LoVo (cell line): Measurements from ENCODE around the gene MACF1.
"Not testable (repeated sequence)": the region's sequence is repeated elsewhere in the genome, so short reads cannot be mapped to it uniquely, and the experiment has no call there.

Experiments used
- DNase-seq: peaks from one replicate; pipeline ENCODE4 v3.0.0-alpha.2; 2016; ENCODE audit warnings: low spot score

The MACF1 gene, protein sequence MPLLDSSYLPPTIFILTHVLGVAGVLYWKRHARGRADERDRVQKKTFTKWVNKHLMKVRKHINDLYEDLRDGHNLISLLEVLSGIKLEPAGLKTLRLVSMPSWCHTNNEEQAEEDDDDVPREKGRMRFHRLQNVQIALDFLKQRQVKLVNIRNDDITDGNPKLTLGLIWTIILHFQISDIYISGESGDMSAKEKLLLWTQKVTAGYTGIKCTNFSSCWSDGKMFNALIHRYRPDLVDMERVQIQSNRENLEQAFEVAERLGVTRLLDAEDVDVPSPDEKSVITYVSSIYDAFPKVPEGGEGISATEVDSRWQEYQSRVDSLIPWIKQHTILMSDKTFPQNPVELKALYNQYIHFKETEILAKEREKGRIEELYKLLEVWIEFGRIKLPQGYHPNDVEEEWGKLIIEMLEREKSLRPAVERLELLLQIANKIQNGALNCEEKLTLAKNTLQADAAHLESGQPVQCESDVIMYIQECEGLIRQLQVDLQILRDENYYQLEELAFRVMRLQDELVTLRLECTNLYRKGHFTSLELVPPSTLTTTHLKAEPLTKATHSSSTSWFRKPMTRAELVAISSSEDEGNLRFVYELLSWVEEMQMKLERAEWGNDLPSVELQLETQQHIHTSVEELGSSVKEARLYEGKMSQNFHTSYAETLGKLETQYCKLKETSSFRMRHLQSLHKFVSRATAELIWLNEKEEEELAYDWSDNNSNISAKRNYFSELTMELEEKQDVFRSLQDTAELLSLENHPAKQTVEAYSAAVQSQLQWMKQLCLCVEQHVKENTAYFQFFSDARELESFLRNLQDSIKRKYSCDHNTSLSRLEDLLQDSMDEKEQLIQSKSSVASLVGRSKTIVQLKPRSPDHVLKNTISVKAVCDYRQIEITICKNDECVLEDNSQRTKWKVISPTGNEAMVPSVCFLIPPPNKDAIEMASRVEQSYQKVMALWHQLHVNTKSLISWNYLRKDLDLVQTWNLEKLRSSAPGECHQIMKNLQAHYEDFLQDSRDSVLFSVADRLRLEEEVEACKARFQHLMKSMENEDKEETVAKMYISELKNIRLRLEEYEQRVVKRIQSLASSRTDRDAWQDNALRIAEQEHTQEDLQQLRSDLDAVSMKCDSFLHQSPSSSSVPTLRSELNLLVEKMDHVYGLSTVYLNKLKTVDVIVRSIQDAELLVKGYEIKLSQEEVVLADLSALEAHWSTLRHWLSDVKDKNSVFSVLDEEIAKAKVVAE (N-terminal part only)

DNA sequence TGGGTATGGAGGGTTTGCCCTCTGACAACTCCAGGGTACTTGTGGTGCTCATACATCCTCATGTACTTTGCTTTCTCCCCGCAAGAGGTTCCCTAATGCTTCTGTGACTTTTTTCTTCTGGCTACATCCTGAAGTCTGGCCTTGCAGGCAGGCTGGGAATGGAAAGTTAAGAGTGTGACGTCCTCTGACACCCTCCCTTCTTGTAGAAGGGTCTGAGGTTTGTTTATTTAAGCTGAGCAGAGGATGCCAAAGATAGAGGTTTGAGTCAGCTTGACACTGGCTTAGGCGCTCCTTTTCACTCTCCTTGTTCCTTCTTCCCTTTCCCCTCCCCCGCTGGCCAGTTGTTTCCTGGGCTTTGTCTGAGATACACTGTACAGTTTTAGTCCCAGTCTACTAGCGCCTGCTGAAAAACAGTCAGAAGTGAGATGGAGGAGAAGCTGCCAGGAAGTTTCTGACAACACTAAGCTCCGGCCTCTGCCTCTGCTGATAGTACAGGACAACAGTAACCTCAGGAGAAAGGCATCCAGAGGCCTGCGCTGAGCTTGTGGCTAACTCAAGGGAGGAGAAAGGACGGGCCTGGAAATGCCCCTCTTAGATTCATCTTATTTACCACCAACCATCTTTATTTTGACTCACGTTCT, at the start of gene MACF1:
TSS of gene MACF1 (plus strand) at position 255 of the 641 bp plus-strand sequence. CDS start at position 583, 328 bp downstream.
- DNase-seq = no peak

DNA sequence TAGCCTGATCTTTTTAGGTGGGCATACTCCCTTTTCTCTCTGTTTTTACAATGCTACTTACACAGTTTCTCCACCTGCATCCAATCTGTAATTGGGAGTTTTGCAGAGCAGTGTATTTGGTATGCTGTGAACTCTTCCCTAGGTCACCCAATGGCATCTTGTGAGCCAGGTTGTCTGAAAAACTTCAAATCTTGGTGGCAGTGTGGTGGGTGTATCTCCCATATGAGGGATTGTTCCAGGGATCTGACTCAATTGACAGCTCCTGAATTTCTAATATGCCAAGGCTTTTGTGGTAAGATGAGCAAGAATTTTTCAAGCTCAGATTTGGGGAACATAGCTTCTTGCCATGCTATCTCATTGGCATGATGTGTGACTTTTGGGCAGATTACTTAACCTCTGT, 47.2 kb upstream of the MACF1 start:
- no peak for DNase-seq

DNA sequence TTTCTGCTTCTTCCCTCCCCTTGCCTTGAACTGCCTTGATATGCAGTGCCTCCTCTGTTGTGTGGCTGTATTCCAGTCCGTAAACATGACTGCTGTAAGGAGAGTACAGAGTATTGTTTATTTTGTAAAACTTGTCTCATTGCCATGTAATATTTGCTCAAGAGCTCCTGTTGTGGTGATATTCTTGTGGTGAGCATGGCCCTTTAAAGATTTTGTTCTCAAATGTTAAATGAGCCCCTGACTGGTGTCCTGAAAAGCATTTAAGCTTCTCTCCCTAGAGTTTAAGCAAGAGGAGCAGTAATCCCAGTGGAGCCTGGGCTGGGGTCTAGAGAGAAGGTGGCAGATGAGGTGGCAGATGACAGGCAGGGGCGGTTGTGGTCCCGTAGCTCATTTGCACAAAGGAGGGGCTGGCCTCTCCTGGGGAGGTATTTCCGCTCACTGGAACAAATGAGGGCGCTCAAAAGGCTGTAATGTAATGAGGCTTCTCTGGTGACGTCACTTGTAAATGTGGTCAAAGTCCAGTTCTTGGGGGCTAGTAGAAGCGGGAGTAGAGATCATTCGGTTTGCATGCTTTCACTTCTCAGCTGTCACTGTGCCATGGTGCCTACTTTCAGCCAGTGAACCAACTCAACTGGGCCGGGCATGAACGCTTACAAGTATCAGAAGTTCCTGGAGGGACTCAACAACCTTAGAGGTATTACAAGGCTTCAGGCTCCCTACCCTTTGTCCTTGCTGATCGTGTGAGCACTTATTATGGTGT, 46.0 kb upstream of the MACF1 start:
- peak; percentile 90 for DNase-seq

DNA sequence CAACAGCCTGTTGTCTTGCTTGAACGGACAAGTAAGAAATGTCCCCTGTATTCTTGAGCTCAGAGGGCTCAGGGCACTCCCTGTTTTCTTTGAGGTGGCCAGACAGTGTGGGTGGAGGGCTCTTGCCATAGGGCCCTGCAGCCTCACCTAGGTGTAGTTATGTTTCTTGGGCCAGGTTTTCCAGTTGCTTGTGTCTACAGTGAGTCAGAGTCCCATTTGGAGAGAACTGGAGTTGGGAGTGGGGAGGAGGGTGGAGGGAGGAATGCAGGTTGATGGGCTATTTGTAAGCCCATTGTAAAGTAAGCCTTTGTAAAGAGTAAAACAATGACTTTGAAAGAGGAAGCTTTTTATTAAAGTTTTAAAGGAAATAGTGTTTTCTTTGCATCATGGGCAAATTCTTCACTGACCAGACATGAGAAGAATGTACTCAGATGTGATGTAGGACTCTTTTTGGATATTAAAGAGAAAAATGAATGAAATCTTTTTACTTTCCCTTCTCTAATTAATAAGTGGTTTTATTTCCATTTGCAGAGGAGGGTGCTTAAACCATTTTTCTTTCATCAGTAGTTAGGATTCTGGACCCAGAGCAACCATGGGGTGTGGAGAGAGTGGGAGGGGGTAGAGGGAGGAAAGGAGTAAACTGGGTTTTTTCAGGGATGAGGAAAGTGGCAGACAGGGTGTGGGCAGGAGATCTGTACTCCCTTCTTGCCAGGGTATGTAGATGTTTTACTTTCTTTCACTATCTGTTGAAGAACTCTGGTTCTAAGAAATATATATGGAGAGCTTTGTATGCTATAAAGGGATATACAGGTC, 45.1 kb upstream of the MACF1 start:
- DNase-seq = peak; percentile 70

DNA sequence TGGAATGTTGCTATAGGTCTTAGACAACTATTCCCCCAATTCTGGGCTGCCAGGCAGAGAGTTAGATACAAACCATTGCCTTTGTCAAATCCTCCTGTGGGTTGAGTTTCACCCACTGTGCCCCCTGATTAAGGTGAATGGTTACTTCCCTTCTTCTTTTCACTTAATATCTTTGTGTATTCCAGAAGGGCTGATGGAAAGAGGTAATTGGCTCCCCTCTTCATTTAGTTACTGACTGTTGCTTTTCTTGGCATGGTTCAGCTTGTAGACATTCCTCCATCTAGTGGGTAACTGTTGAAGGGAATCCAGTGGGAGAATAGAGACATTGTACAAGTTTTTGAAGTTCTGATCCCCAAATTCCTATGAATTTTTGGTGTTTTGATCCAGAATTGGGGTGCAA, 43.8 kb upstream of the MACF1 start:
- no peak for DNase-seq

DNA sequence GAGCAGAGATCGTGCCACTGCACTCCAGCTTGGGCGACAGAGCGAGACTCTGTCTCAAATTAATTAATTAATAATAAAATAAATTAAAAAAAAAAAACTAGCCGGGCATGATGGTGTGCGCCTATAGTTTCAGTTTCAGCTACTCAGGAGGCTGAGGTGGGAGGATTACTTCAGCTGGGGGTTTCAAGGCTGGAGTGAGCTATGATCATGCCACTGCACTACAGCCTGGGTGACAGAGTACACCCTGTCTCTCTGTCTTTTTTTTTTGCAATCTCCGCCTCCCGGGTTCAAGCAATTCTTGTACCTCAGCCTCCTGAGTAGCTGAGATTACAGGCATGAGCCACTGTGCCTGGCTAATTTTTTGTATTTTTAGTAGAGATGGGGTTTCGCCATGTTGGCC, 42.7 kb upstream of the MACF1 start:
- DNase-seq = not testable (repeated sequence)

DNA sequence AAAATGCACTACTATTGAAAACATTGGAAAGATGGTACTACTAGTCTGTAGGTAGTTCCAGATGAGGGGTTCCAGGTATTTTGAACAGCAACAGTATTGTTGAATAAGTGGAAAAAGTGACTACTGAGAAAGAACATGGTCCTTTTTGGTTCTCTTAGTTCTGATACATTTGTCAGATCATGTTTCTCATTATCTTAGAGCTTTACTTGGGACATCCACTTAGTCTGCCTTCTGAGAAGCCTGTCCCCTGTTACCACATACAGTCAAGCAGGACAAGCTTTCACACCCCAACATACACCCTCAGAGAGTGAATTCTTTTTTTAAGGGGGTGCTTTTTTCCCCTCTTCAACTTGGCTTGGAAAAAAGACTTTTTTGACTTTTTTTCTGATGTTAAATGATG, 41.0 kb upstream of the MACF1 start:
- no peak for DNase-seq

DNA sequence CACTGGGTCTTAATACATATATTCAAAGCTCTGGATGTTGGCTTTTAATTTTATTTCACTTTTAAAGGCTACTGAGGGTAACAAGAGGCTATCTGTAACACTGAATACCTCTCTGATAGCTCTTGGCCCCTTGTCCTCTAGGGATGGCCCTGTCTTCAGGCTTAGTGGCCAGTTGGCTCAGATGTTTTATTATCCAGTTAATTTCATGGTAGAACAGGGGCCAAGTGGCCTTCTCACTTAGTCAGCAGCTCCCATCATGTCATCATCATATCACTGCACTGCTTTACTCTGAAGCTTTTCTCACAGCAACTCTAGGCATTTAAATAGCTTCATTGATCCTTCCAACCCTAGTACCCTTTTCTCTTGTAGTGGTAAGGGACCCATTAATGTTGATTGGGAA, 40.2 kb upstream of the MACF1 start:
- no peak for DNase-seq

DNA sequence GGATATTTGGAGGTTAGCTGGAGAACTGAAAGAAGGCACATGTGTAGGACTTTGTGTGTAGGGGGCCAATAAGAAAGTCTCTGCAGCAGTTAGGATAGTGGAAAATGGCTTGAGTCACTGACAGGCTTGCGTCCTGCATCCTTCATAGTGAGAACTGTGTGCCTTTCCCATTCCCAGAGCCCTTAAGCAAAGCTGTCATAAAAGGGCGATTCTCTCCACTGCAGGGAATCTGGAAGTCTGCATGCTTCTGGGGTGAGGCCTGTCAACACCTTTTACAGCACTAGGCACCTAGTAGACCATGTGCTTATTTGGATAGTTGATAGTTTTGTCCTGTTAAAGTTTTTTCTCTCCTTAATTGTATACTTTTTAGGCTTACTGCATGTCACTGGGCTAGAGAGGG, 39.4 kb upstream of the MACF1 start:
- DNase-seq = no peak

DNA sequence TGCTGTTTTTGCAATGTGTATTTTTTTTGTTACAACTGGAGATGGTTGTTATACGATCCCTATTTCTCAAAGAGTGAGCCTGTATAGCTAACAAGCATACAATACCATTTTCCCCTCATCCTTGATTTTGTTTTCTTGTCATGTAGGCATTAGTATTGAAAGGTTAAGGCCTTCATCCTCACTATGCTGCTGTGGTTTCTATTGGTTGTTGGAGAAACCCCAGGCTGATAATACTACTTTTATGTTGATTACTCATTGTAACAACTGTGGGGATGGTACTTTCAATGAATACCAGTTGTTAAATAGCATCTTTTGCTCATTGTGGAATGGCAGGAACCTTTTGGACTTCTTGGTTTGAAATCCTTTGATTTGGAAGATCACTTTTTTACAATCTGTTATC, 39.0 kb upstream of the MACF1 start:
- no peak for DNase-seq

DNA sequence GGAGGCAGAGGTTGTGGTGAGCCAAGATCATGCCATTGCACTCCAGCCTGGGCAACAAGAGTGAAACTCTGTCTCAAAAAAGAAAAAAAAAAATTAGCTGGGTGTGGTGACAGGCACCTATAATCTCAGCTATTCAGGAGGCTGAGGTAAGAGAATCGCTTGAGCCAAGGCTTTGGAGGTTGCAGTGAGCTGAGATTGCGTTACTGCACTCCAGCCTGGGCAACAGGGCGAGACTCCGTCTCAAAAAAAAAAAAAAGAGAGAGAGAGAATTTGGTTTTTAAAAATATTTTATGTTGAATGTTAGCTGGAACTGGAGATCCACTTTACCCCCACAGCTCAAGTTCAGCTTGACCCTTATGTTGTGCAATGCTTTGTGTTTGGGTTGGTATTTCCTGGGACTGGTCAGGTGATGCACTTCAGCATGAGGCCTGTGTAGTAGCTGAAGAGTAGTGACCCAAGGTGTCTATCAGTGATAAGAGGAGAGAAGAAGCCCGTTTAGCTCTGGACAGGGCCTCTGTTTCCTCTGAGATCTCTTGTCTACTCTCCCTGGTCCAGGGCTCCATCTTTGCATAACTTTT, 36.8 kb upstream of the MACF1 start:
- no peak for DNase-seq

DNA sequence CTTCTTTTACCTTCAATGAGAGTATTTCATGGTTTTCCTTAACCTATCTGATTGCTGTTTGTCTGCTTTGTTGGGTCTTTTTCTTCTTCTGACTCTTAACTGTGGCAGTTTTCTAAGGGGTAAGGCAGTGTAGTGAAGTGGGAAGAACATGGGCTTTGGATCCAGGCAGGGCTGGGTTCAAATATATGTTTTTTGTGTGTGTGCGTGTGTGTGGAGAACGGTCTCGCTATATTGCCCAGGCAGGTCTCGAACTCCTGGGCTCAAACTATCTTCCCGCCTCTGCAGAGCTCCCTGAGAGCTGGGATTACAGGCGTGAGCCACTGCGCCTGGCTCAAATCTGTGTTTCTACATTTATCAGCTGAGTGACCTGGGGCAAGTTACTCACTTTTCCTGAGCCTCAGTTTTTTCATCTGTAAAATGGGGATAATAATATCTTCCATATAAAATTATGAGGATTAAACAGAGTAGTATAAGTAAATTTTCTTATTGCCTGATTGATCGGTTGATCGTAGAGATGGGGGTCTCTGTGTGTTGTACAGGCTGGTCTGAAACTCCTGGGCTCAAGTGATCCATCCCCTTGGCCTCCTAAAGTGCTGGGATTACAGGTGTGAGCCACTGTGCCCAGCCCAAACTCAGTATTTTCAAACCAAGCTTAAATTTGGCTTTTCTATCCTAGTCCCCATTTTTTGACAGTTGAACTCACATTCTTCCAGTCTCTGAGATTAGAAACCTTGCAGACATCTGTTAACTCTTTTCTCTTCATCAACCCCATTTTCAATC, 36.0 kb upstream of the MACF1 start:
- DNase-seq = no peak

DNA sequence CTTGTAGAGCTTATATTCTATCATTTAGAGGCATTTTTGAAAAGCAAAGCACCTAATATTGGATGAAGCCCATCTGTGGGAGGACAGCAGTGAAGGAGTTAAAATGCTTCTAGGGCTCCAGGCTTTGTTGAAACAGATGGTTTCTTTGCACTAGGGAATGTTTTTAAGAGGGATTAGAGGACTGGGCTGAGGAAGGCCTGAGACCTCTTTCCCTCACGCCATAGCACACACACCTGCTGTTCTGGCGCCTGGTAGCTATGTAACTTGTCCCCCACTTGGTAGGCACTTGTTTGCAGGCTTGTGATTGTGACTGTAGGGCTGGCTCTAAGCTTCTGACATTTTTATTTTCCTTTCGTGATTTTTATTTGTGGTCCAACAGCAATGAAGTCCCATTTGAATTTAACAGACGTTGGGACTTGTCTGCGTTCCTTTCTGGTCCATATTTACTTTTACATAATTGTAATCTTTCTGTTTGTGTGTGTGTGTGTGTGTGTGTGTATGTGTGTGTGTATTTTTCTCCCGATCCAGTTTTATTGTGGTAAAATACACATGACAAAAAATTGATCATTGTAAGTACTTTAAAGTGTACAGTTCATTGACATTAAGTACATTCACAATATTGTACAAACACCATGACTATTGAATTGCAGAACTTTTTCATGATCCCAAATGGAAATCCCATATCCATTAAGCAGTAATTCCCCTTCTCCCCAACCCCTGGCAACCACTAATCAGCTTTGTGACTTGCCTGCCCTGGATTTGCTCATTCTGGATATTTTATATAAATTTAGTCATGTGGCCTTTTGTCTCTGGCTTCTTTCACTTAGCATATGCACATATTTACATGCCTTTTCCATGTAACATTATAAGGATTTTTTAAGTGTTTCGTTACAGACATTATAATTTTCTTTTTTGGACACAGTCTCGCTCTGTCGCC, 33.5 kb upstream of the MACF1 start:
- no peak for DNase-seq

DNA sequence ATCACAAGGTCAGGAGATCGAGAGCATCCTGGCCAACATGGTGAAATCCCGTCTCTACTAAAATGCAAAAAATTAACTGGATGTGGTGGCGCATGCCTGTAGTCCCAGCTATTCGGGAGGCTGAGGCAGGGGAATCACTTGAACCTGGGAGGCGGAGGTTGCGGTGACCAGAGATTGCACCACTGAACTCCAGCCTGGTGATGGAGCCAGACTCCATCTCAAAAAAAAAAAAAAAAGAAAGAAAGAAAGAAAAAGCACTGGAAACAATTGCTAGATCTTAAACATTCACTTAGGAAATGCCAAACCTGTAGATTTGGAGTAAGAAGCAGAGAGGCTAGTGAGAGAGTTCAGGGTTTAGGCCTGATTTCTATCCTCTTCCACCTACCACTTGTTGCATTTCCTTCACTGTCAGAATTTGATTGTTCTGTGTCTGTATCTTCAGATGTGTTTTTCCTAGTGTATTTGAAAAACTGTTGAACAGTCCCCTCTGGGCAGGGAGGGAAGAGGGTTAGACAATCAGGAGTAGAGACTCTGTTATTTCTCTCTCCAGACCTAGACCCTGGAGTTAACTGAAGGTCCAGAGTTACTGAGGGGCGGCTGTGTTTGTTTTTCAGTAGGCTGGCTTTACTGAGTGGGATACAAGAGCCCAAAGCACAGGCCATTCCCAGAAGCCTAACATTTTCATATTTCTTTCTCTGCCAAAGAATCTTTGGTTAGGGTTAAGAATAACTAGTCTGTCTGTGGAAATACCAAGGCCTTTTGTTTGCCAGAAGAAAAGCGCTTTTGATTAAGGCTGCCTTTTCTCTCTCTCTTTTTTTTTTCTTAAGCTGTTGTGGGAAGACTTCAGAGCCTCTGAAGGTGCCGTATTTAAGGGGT, 31.1 kb upstream of the MACF1 start:
- DNase-seq = no peak

DNA sequence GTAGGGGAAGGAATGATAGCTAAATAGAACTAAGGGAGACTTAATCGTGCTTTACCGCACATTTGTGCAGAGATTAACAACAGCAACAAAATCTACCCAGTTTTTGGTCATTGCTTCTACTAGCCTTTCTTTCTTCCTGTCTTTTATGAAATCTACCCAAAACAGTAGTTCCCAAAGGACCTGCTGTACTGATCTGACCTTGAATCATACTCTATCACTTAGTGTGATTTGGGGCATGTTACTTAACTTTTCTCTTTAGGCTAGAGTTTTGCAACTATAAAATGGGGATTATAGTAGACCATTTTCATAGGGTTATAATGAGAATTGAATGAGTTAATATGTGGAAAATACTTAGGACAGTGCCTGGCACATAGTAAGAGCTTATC, 30.5 kb upstream of the MACF1 start:
- DNase-seq = no peak

DNA sequence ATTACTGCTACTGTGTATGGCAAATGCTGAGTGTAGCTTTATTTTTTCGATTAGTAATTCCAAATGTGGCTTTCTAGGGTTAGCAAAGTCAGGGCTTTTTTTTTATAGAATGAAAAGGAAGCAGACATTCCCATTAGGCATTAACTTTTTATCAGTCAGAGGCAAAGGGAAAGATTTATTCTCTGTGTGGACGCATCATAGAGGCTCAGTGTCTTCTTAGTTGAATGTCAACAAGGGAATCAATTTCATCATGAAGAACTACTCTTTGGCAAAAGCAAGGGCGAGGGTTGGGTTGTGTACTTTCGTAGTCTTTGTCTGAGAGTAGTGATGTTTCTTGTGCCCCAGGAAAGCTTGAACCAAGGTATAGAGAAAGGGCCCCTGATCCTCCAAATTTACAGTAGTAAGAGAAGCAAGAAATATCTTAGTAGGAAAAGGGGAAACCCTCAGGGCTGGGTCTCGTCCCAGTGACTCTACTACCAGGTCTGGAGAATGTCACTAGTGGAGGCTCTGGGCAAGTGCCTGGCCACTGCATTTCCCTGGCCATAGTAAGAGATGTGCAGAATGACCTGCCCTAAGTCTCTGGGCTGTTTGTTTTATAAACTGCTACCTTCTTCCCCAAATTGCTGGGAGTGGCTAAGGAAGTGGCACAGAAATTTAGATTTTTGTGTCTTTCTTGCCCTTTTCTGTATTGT, 30.0 kb upstream of the MACF1 start:
- no peak for DNase-seq
